ENCODE results near the gene PPP2R1B.

The PPP2R1B gene

DNA sequence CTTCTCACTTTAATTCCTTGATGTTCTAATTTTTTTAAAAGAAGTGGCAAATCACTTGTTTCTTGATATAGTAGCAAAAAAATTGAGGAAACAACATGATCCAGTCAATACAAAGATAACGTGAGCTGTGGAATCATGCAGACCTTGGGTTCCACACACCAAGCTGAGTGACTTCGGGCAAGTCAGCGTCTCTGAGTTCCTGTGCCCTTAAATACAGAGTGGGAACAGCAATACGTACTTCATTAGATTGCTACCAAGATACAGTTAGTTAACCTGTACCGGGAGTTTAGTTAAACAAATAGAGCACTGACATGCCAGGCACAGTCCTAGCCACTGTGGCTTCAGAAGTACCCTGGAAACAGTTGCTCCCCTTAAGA is 58.5 kb downstream of the PPP2R1B start:
- Histone ChIP-seq H3K4me3 (ENCODE audit: low read length) (no peak overlapping the region), H4K20me1 (ENCODE audit: control insufficient read depth, insufficient read depth, low read depth, low read length) (no peaks in the 10 kb centered on the region), H3K4me2 (ENCODE audit: low read length) (no peak overlapping the region), H3K9me2 (replicated peaks; ENCODE audit: control insufficient read depth, low read length) (no peaks in the 10 kb centered on the region), H3K79me2 (ENCODE audit: control insufficient read depth, low read length) (no peaks in the 10 kb centered on the region), H3K36me3 (ENCODE audit: control insufficient read depth, low read length) (peaks cover 59% of the 10 kb centered on the region), H3K9me3 (ENCODE audit: control insufficient read depth, insufficient read depth, low read length) (no peaks in the 10 kb centered on the region), H3F3A (ENCODE audit: control insufficient read depth, insufficient read depth) (no peaks in the 10 kb centered on the region), H3K27me3 (ENCODE audit: control insufficient read depth, low read length) (no peaks in the 10 kb centered on the region), H3K4me1 (ENCODE audit: control insufficient read depth, low read length) (no peaks in the 10 kb centered on the region), H3K27ac (ENCODE audit: low read depth, low read length) (no peak overlapping the region)
- TF ChIP-seq EZH2phosphoT487 (IDR thresholded peaks at IDR 0.05; ENCODE audit: borderline replicate concordance, low read length) (no peak), CTCF (IDR thresholded peaks at IDR 0.05; ENCODE audit: low read depth, low read length, poor library complexity, severe bottlenecking) (no peak)

GRCh38 chr11:111707039-111707690 is 59.0 kb downstream of the PPP2R1B start:
- Histone ChIP-seq H3K4me3 (ENCODE audit: low read length) (no peak overlapping the region), H3K27me3 (ENCODE audit: control insufficient read depth, low read length) (no peaks in the 10 kb centered on the region), H3F3A (ENCODE audit: control insufficient read depth, insufficient read depth) (no peaks in the 10 kb centered on the region), H3K36me3 (ENCODE audit: control insufficient read depth, low read length) (peaks cover 55% of the 10 kb centered on the region), H3K9me3 (ENCODE audit: control insufficient read depth, insufficient read depth, low read length) (no peaks in the 10 kb centered on the region), H3K79me2 (ENCODE audit: control insufficient read depth, low read length) (no peaks in the 10 kb centered on the region), H4K20me1 (ENCODE audit: control insufficient read depth, insufficient read depth, low read depth, low read length) (no peaks in the 10 kb centered on the region), H3K9me2 (replicated peaks; ENCODE audit: control insufficient read depth, low read length) (no peaks in the 10 kb centered on the region), H3K4me2 (ENCODE audit: low read length) (no peak overlapping the region), H3K27ac (ENCODE audit: low read depth, low read length) (no peak overlapping the region), H3K4me1 (ENCODE audit: control insufficient read depth, low read length) (no peaks in the 10 kb centered on the region)
- TF ChIP-seq CTCF (IDR thresholded peaks at IDR 0.05; ENCODE audit: low read depth, low read length, poor library complexity, severe bottlenecking) (no peak), EZH2phosphoT487 (IDR thresholded peaks at IDR 0.05; ENCODE audit: borderline replicate concordance, low read length) (no peak)

- no peak overlapping the region for H3K27ac ChIP-seq (ENCODE audit: low read depth, low read length)
Measured at GRCh38 chr11:111703576-111703975, 62.6 kb downstream of the PPP2R1B start.

More at GRCh38 chr11:111703576-111703975, 62.6 kb downstream of the PPP2R1B start:
- Histone ChIP-seq H3K79me2 (ENCODE audit: control insufficient read depth, low read length) (peaks cover 16% of the 10 kb centered on the region), H3K9me3 (ENCODE audit: control insufficient read depth, insufficient read depth, low read length) (no peaks in the 10 kb centered on the region), H3K9me2 (replicated peaks; ENCODE audit: control insufficient read depth, low read length) (no peaks in the 10 kb centered on the region), H3F3A (ENCODE audit: control insufficient read depth, insufficient read depth) (peaks cover 4% of the 10 kb centered on the region), H3K27me3 (ENCODE audit: control insufficient read depth, low read length) (no peaks in the 10 kb centered on the region), H3K4me1 (ENCODE audit: control insufficient read depth, low read length) (peaks cover 18% of the 10 kb centered on the region), H4K20me1 (ENCODE audit: control insufficient read depth, insufficient read depth, low read depth, low read length) (no peaks in the 10 kb centered on the region), H3K36me3 (ENCODE audit: control insufficient read depth, low read length) (peaks cover 64% of the 10 kb centered on the region), H3K4me2 (ENCODE audit: low read length) (no peak overlapping the region), H3K4me3 (ENCODE audit: low read length) (no peak overlapping the region)
- TF ChIP-seq EZH2phosphoT487 (IDR thresholded peaks at IDR 0.05; ENCODE audit: borderline replicate concordance, low read length) (no peak), CTCF (IDR thresholded peaks at IDR 0.05; ENCODE audit: low read depth, low read length, poor library complexity, severe bottlenecking) (no peak)
